HUES48 (cell line): ENCODE measurements around the gene SART3.
"Not testable (repeated sequence)": the region's sequence is repeated elsewhere in the genome, so short reads cannot be mapped to it uniquely, and the experiment has no call there.

ENCODE experiments used
- H3K27ac ChIP-seq: one replicate; pipeline ENCODE4 v1.7.0; 2013; ENCODE audit warnings: low read depth, low read length, inconsistent platforms
- H3K27me3 ChIP-seq: 2 replicates; pipeline ENCODE4 v1.6.1; 2013; ENCODE audit warnings: mild to moderate bottlenecking, low read length; ENCODE audit not compliant: control insufficient read depth, insufficient read depth
- H3K36me3 ChIP-seq: 2 replicates; pipeline ENCODE4 v1.6.1; 2013; ENCODE audit warnings: low read length; ENCODE audit not compliant: control insufficient read depth, insufficient read depth
- H3K4me1 ChIP-seq: 2 replicates; pipeline ENCODE4 v1.6.1; 2013; ENCODE audit warnings: mild to moderate bottlenecking, low read length; ENCODE audit not compliant: control insufficient read depth, insufficient read depth
- H3K4me3 ChIP-seq: 2 replicates; pipeline ENCODE4 v1.5.1; 2013; ENCODE audit warnings: mild to moderate bottlenecking, low read depth, low read length
- H3K9ac ChIP-seq: 2 replicates; pipeline ENCODE4 v1.6.1; 2013; ENCODE audit warnings: mild to moderate bottlenecking, low read depth, low read length, moderate library complexity
- H3K9me3 ChIP-seq: 2 replicates; pipeline ENCODE4 v1.6.1; 2013; ENCODE audit warnings: low read length; ENCODE audit not compliant: control insufficient read depth, insufficient read depth

SART3 gene

GRCh38 chr12:108559748-108560147, 1.2 kb downstream of the SART3 start:
- peak overlapping the region; percentile 99 for H3K4me3 ChIP-seq
- H3K9me3 ChIP-seq = no peaks in the 10 kb centered on the region
- peaks cover 8% of the 10 kb centered on the region for H3K4me1 ChIP-seq
- peaks cover 35% of the 10 kb centered on the region for H3K36me3 ChIP-seq
- peak overlapping the region; percentile 88 for H3K9ac ChIP-seq
- H3K27me3 ChIP-seq = no peaks in the 10 kb centered on the region
- no peak overlapping the region for H3K27ac ChIP-seq

- H3K9ac ChIP-seq = no peak overlapping the region
- H3K9me3 ChIP-seq = no peaks in the 10 kb centered on the region
- peak overlapping the region; percentile 99 for H3K4me3 ChIP-seq
- peaks cover 8% of the 10 kb centered on the region for H3K4me1 ChIP-seq
- H3K36me3 ChIP-seq = peaks cover 29% of the 10 kb centered on the region
- H3K27me3 ChIP-seq = no peaks in the 10 kb centered on the region
- H3K27ac ChIP-seq = no peak overlapping the region
Measured at GRCh38 chr12:108559007-108559655, 1.8 kb downstream of the SART3 start.

- H3K27ac ChIP-seq, H3K4me3 ChIP-seq, H3K4me1 ChIP-seq, H3K9ac ChIP-seq, H3K9me3 ChIP-seq, H3K27me3 ChIP-seq: not testable (repeated sequence)
- H3K36me3 ChIP-seq = peaks cover 26% of the 10 kb centered on the region
Measured at GRCh38 chr12:108555383-108555782, 5.6 kb downstream of the SART3 start.

GRCh38 chr12:108553799-108554198, 7.2 kb downstream of the SART3 start:
- Histone ChIP-seq H3K4me1 (no peaks in the 10 kb centered on the region; the same call in 1 of the 2 replicates), H3K4me3 (no peak overlapping the region), H3K9me3 (no peaks in the 10 kb centered on the region), H3K36me3 (peaks cover 29% of the 10 kb centered on the region), H3K27me3 (no peaks in the 10 kb centered on the region), H3K9ac (no peak overlapping the region), H3K27ac (no peak overlapping the region)

DNA sequence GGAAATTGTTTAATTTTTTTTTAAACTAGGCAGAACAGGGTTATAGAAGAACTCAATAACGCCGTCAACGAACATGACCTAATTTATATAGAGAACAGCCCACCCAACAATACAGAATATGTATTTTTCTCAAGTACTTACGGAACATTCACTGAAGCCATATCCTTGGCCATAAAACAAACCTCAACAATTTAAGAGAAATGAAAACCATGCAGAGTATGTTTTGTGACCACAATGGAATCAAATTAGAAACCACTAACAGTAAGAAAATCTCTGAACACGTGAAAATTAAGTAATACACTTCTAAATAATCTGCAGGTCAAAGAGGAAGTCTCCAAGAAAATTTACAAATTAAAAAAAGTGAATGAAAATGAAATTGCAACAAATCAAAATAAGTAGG, 9.4 kb downstream of the SART3 start:
- Histone ChIP-seq H3K4me3 (no peak overlapping the region), H3K9ac (no peak overlapping the region), H3K27me3 (no peaks in the 10 kb centered on the region), H3K27ac (no peak overlapping the region), H3K36me3 (peaks cover 37% of the 10 kb centered on the region), H3K9me3 (no peaks in the 10 kb centered on the region), H3K4me1 (no peaks in the 10 kb centered on the region; the same call in 1 of the 2 replicates)

DNA sequence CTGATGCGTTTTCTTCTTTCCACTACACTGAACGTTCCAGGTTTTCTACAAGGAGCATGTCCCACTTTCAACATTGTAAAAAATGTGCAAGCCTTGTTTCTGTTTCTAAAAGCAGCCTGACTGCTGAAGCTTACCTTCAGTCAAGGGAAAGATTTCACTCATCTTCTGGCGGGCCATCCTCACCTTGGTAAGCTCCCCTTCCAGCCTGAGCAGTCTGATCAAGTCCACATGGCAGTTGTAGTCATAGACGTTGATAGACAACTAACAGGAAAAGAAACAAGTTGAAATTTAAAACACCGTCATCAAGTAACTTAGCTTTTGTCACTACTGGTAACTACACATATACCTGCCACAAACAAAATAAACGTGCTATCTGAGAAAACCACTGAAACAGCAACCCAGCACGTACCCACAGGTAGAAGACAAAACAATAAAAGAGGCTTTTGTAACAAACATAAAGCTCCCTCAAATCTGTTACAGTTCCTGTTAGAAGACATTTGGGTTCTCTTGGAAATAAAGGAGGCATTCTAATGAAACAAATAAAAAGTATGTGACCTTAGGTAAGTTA, 11.9 kb downstream of the SART3 start:
- no peak overlapping the region for H3K27ac ChIP-seq
- no peak overlapping the region for H3K4me3 ChIP-seq
- no peaks in the 10 kb centered on the region for H3K27me3 ChIP-seq
- no peaks in the 10 kb centered on the region for H3K4me1 ChIP-seq
- H3K9ac ChIP-seq = no peak overlapping the region
- no peaks in the 10 kb centered on the region for H3K9me3 ChIP-seq
- peaks cover 55% of the 10 kb centered on the region for H3K36me3 ChIP-seq

DNA sequence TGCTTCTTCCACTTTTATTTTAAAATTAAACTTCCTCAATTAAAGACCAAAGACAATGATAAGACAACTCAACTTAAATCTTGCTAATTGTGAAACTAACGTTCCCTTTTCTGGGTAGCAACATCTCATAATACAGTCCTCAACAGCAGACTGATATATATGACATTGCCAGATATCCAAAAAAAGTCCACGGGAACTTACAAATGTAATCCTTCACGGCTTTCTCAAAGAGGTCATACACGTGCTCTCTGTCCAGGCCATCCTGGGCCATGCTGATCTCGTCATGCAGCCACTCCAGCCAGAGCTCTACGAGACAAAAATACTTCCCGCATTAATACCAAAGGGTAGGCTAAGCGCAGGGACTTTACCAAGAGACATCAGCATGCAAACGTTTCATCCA, 13.3 kb downstream of the SART3 start:
- Histone ChIP-seq H3K27me3 (no peaks in the 10 kb centered on the region), H3K9ac (no peak overlapping the region), H3K36me3 (peaks cover 68% of the 10 kb centered on the region), H3K27ac (no peak overlapping the region), H3K4me1 (no peaks in the 10 kb centered on the region), H3K9me3 (no peaks in the 10 kb centered on the region), H3K4me3 (no peak overlapping the region)

- H3K9ac ChIP-seq = no peak overlapping the region
- no peak overlapping the region for H3K27ac ChIP-seq
- H3K27me3 ChIP-seq = no peaks in the 10 kb centered on the region
- no peaks in the 10 kb centered on the region for H3K4me1 ChIP-seq
- no peak overlapping the region for H3K4me3 ChIP-seq
- no peaks in the 10 kb centered on the region for H3K9me3 ChIP-seq
- peaks cover 85% of the 10 kb centered on the region for H3K36me3 ChIP-seq
Measured at GRCh38 chr12:108543652-108544051, 17.3 kb downstream of the SART3 start.

GRCh38 chr12:108542320-108542719, 18.7 kb downstream of the SART3 start:
- no peaks in the 10 kb centered on the region for H3K4me1 ChIP-seq
- H3K4me3 ChIP-seq = no peak overlapping the region
- no peaks in the 10 kb centered on the region for H3K27me3 ChIP-seq
- H3K36me3 ChIP-seq = peaks cover 85% of the 10 kb centered on the region
- no peaks in the 10 kb centered on the region for H3K9me3 ChIP-seq
- no peak overlapping the region for H3K9ac ChIP-seq
- no peak overlapping the region for H3K27ac ChIP-seq

DNA sequence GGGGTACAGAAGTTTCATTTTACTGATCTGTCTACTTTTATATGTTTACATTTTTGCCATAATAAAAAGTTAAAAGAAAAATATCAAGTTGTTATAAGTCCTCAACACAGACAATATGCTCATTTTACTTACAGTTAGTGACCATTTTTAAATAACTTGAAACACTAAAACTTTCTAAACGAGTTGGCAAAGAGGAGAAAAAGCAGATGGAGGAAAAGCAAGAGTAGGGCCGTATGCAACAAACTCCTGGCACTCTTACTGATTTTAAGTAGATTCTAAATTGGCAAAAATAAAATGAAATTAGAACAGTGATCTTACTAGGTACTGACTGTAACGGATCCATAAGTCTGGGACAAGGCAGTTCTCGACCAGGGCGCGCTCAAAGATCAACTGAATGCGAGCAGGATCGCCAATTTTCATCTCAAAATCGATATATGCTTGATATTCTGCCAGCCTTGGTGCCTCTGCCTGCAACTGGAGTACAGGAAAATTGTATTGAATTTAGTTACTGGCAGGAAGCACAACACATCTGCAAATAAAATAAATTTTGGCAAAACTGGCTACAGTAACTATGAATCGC, 22.3 kb downstream of the SART3 start:
- H3K36me3 ChIP-seq = peaks cover 84% of the 10 kb centered on the region

DNA sequence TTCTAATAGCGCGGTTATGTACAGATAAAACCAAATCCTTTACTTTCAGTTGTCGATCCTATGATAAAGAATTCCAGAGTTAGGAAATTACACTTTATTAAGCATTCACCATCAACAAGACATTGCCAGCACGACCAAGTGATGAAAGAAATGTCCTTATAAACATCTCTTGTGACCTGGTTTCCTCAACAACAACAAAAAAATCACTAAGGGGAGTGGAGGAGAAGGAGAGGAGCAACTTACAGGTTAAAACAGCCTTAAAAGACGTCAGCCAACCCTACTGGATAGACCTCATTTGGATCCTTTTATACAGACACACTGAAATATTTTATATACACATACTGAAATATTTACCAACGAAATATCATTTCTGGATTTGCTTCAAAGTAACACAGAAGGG, 22.8 kb downstream of the SART3 start:
- no peak overlapping the region for H3K9ac ChIP-seq
- H3K27me3 ChIP-seq = no peaks in the 10 kb centered on the region
- peaks cover 84% of the 10 kb centered on the region for H3K36me3 ChIP-seq
- no peak overlapping the region for H3K27ac ChIP-seq
- H3K4me3 ChIP-seq = no peak overlapping the region
- H3K4me1 ChIP-seq = no peaks in the 10 kb centered on the region
- H3K9me3 ChIP-seq = no peaks in the 10 kb centered on the region

More for the DNA sequence above, 22.3 kb downstream of the SART3 start:
- Histone ChIP-seq H3K9ac (no peak overlapping the region), H3K27ac (no peak overlapping the region), H3K4me1 (no peaks in the 10 kb centered on the region), H3K27me3 (no peaks in the 10 kb centered on the region), H3K9me3 (no peaks in the 10 kb centered on the region), H3K4me3 (no peak overlapping the region)
